CD14-positive monocyte (primary cell): ENCODE data around the gene ANKRD31. TPM values are rescaled to one million over a fixed set of nuclear protein-coding genes. Genes with fewer than 3 reads are reported as not detected.
A peak's percentile ranks its signal among the peaks of the same experiment; 100 is the strongest.

ENCODE experiments used
- DNase-seq, 3 donors: peaks; one replicate each; pipeline ENCODE4 v3.0.0-alpha.2; 2011 to 2022
- H2AFZ ChIP-seq: 2 replicates; pipeline ENCODE4 v1.6.0; 2012; ENCODE audit warnings: mild to moderate bottlenecking, low read depth, low read length, inconsistent platforms; ENCODE audit not compliant: insufficient read depth, poor library complexity, severe bottlenecking
- H3K27ac ChIP-seq, 2 donors: 1 replicate in 1 of 2; 2 replicates in 1 of 2; pipeline ENCODE4 v1.5.1; 2012 to 2013; ENCODE audit warnings: low read length in 2 of 2, control low read depth in 1 of 2, inconsistent platforms in 1 of 2, low read depth in 1 of 2, mild to moderate bottlenecking in 1 of 2
- H3K27me3 ChIP-seq, 2 donors: one replicate each; pipeline versions ENCODE4 v1.6.0 to v1.6.1; 2011 to 2013; ENCODE audit warnings: low read length in 2 of 2; ENCODE audit not compliant: control insufficient read depth in 2 of 2, insufficient read depth in 2 of 2
- H3K36me3 ChIP-seq, 2 donors: replicated peaks in 1 of 2; 1 replicate in 1 of 2; 2 replicates in 1 of 2; pipeline versions ENCODE4 v1.5.1 to v1.6.1; 2012 to 2013; ENCODE audit warnings: low read length in 2 of 2, control low read depth in 1 of 2, inconsistent platforms in 1 of 2, mild to moderate bottlenecking in 1 of 2; ENCODE audit not compliant: insufficient read depth in 2 of 2, control insufficient read depth in 1 of 2
- H3K4me1 ChIP-seq, 2 donors: 1 replicate in 1 of 2; 2 replicates in 1 of 2; pipeline versions ENCODE4 v1.5.1 to v1.6.1; 2012 to 2013; ENCODE audit warnings: low read length in 2 of 2, control low read depth in 1 of 2, inconsistent platforms in 1 of 2, mild to moderate bottlenecking in 1 of 2, moderate library complexity in 1 of 2; ENCODE audit not compliant: insufficient read depth in 2 of 2, control insufficient read depth in 1 of 2
- H3K4me2 ChIP-seq: replicated peaks from 2 replicates; pipeline ENCODE3; 2012; ENCODE audit warnings: low read length, moderate library complexity, mild to moderate bottlenecking; ENCODE audit not compliant: poor library complexity, severe bottlenecking; ENCODE audit errors: extremely low read depth
- H3K4me3 ChIP-seq, 3 experiments: fragments of 200-600 bp in 1 of 3; sonication (generic) in 1 of 3; replicated peaks in 1 of 3; 1 replicate in 2 of 3; 2 replicates in 1 of 3; pipeline ENCODE4 v1.5.1; 2011 to 2013; ENCODE audit warnings: low read length in 3 of 3, mild to moderate bottlenecking in 3 of 3, control low read depth in 2 of 3, low read depth in 2 of 3, inconsistent platforms in 1 of 3, moderate library complexity in 1 of 3
- H3K79me2 ChIP-seq: 2 replicates; pipeline ENCODE4 v1.6.0; 2012; ENCODE audit warnings: mild to moderate bottlenecking, control low read depth, inconsistent platforms, low read length, moderate library complexity; ENCODE audit not compliant: insufficient read depth
- H3K9ac ChIP-seq: 2 replicates; pipeline ENCODE4 v1.6.0; 2017; ENCODE audit warnings: low read length, mild to moderate bottlenecking; ENCODE audit not compliant: insufficient read depth, poor library complexity, severe bottlenecking
- H3K9me3 ChIP-seq, 2 donors: replicated peaks in 1 of 2; 1 replicate in 1 of 2; 2 replicates in 1 of 2; pipeline versions ENCODE4 v1.5.1 to v1.6.1; 2012 to 2013; ENCODE audit warnings: low read length in 2 of 2, control low read depth in 1 of 2; ENCODE audit not compliant: control insufficient read depth in 1 of 2, insufficient read depth in 1 of 2
- H4K20me1 ChIP-seq: 2 replicates; pipeline ENCODE4 v1.6.0; 2012; ENCODE audit warnings: mild to moderate bottlenecking, low read length, control low read depth, moderate library complexity; ENCODE audit not compliant: insufficient read depth
- H3K27ac Mint-ChIP-seq, 7 donors: one replicate each; pipeline ENCODE4 v1.8.0; 2020; ENCODE audit warnings: mild to moderate bottlenecking in 7 of 7, mixed read lengths in 7 of 7, moderate library complexity in 6 of 7, inconsistent platforms in 2 of 7
- H3K27me3 Mint-ChIP-seq, 3 donors: one replicate each; pipeline ENCODE4 v1.8.0; 2021 to 2022; ENCODE audit warnings: low read depth in 3 of 3, mild to moderate bottlenecking in 3 of 3, mixed read lengths in 3 of 3, moderate library complexity in 3 of 3, inconsistent platforms in 1 of 3
- H3K36me3 Mint-ChIP-seq, 2 donors: one replicate each; pipeline ENCODE4 v1.8.0; 2020; ENCODE audit warnings: mixed read lengths in 2 of 2, inconsistent platforms in 1 of 2, mild to moderate bottlenecking in 1 of 2
- H3K4me1 Mint-ChIP-seq: one replicate; pipeline ENCODE4 v1.8.0; 2020; ENCODE audit warnings: mild to moderate bottlenecking, mixed read lengths
- H3K4me3 Mint-ChIP-seq, 2 donors: one replicate each; pipeline ENCODE4 v1.8.0; 2020; ENCODE audit warnings: mild to moderate bottlenecking in 2 of 2, mixed read lengths in 2 of 2, moderate library complexity in 1 of 2
- H3K9me3 Mint-ChIP-seq, 7 donors: one replicate each; pipeline ENCODE4 v1.8.0; 2020 to 2022; ENCODE audit warnings: mixed read lengths in 7 of 7, mild to moderate bottlenecking in 6 of 7, moderate library complexity in 6 of 7, inconsistent platforms in 2 of 7
- WGBS: methylation state at CpG from one replicate; pipeline ENCODE4 v1.1.5; 2013; ENCODE audit warnings: missing lambda C conversion rate; ENCODE audit not compliant: insufficient coverage; 5-methylcytosine and 5-hydroxymethylcytosine counted together
- intact Hi-C, 2 donors: fragments of 100-400 bp; cut with micrococcal nuclease; formaldehyde crosslinking; loops; one replicate each; pipeline versions ENCODE4 v1.15.0 to v1.15.1; 2023
- polyA plus RNA-seq, 3 donors: library from polyadenylated mRNA; depleted of rRNA in 1 of 3; unstranded in 2 of 3; stranded (reverse) in 1 of 3; fragments of 300-500 nt in 2 of 3; fragments of >200 nt in 1 of 3; fragmentation: Illumina TruSeq in 2 of 3; gene quantifications; 1 replicate in 2 of 3; 2 replicates in 1 of 3; pipeline ENCODE4 v1.2.3, GENCODE V29; 2012 to 2021
- TF ChIP-seq, protein P1 (sequence below): fragments of 200-600 bp; IDR thresholded peaks from one replicate; pipeline ENCODE4 v1.8.0; 2022; ENCODE audit warnings: antibody characterized with exemption, mild to moderate bottlenecking

The ANKRD31 gene
- polyA plus RNA-seq, 3 donors = 0.05 TPM; not detected in 2

GRCh38 chr5:75058986-75059535 is 177.6 kb downstream of the ANKRD31 start:
- Histone ChIP-seq H3K4me2 (no peak overlapping the region), H3K36me3 (no peaks in the 10 kb centered on the region), H3K27me3 (peaks cover 16 to 32% of the 10 kb centered on the region in 2 donors), H3K9me3 (peaks cover 0 to 5% of the 10 kb centered on the region in 2 donors), H3K79me2 (no peaks in the 10 kb centered on the region), H3K27ac (no peak overlapping the region), H3K9ac (no peak overlapping the region), H2AFZ (no peak overlapping the region), H3K4me1 (peaks cover 3 to 10% of the 10 kb centered on the region in 2 donors), H4K20me1 (no peaks in the 10 kb centered on the region), H3K4me3 (no peak overlapping the region)
- no peaks in the 10 kb centered on the region for H3K36me3 Mint-ChIP-seq
- no peak overlapping the region for H3K4me3 Mint-ChIP-seq
- H3K9me3 Mint-ChIP-seq = peaks cover 0 to 8% (median 0%) of the 10 kb centered on the region in 7 donors
- intact Hi-C loops = no loop called here
- no peak for DNase-seq
- H3K27ac Mint-ChIP-seq = peak overlapping the region in 1 of 7 donors; percentile 6
- peaks cover 13% of the 10 kb centered on the region for H3K4me1 Mint-ChIP-seq
- peaks cover 22 to 39% (median 36%) of the 10 kb centered on the region in 3 donors for H3K27me3 Mint-ChIP-seq
- WGBS = 100% methylated on average over 2 of the region's 3 CpGs
- TF ChIP-seq, protein P1, sequence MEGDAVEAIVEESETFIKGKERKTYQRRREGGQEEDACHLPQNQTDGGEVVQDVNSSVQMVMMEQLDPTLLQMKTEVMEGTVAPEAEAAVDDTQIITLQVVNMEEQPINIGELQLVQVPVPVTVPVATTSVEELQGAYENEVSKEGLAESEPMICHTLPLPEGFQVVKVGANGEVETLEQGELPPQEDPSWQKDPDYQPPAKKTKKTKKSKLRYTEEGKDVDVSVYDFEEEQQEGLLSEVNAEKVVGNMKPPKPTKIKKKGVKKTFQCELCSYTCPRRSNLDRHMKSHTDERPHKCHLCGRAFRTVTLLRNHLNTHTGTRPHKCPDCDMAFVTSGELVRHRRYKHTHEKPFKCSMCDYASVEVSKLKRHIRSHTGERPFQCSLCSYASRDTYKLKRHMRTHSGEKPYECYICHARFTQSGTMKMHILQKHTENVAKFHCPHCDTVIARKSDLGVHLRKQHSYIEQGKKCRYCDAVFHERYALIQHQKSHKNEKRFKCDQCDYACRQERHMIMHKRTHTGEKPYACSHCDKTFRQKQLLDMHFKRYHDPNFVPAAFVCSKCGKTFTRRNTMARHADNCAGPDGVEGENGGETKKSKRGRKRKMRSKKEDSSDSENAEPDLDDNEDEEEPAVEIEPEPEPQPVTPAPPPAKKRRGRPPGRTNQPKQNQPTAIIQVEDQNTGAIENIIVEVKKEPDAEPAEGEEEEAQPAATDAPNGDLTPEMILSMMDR = no peak

GRCh38 chr5:75057561-75057960 is 179.1 kb downstream of the ANKRD31 start:
- intact Hi-C loops = no loop called here
- H3K4me2 ChIP-seq = no peak overlapping the region
- Mint-ChIP-seq H3K27me3 (peaks cover 27 to 50% (median 45%) of the 10 kb centered on the region in 3 donors), H3K27ac (no peak overlapping the region), H3K36me3 (no peaks in the 10 kb centered on the region), H3K9me3 (peaks cover 0 to 10% (median 0%) of the 10 kb centered on the region in 7 donors), H3K4me3 (peak overlapping the region in 1 of 2 donors; percentile 31), H3K4me1 (peaks cover 18% of the 10 kb centered on the region)
- H3K9me3 ChIP-seq = peaks cover 0 to 5% of the 10 kb centered on the region in 2 donors
- H4K20me1 ChIP-seq = no peaks in the 10 kb centered on the region
- no peaks in the 10 kb centered on the region for H3K79me2 ChIP-seq
- TF ChIP-seq, protein P1 = no peak
- no peak overlapping the region for H3K9ac ChIP-seq
- WGBS = 8% methylated on average over 2 of the region's 2 CpGs
- no peak overlapping the region for H3K27ac ChIP-seq
- no peak overlapping the region for H3K4me3 ChIP-seq
- H3K4me1 ChIP-seq = peaks cover 7 to 15% of the 10 kb centered on the region in 2 donors
- no peaks in the 10 kb centered on the region for H3K36me3 ChIP-seq
- DNase-seq = no peak
- no peak overlapping the region for H2AFZ ChIP-seq
- H3K27me3 ChIP-seq = peaks cover 20 to 39% of the 10 kb centered on the region in 2 donors
